ENCODE results near the gene TNK2. TPM values are rescaled to one million over a fixed set of nuclear protein-coding genes. Genes with fewer than 3 reads are reported as not detected.

TNK2 gene
- polyA plus RNA-seq, 2 of the 4 experiments (the other 2 are of a cell fraction), result 2.2 to 12.5 TPM

- no peak for ATAC-seq
- peaks cover 11% of the 10 kb centered on the region; the same call in 2 of the 3 replicates for H3K4me1 ChIP-seq
- TF ChIP-seq ESRRA (IDR thresholded peaks at IDR 0.05; ENCODE audit: borderline replicate concordance, low read length), result no peak
- no peak for TF ChIP-seq NFE2L2 (conservative IDR thresholded peaks at IDR 0.05; ENCODE audit: low read length)
- no peak for TF ChIP-seq CTCF (IDR thresholded peaks at IDR 0.05)
- TF ChIP-seq ZNF302 (CRISPR knock-in tag; IDR thresholded peaks at IDR 0.05), result no peak
- no peak for TF ChIP-seq HMGXB4 (CRISPR knock-in tag; IDR thresholded peaks at IDR 0.05; ENCODE audit: borderline replicate concordance)
- no peak for TF ChIP-seq MYC (IDR thresholded peaks at IDR 0.05; ENCODE audit: borderline replicate concordance, low read length)
- no peak for TF ChIP-seq POLR2AphosphoS2 (conservative IDR thresholded peaks at IDR 0.05; ENCODE audit: low read length)
- TF ChIP-seq JUN (IDR thresholded peaks at IDR 0.05), result no peak
- no peak for TF ChIP-seq MAZ (IDR thresholded peaks at IDR 0.05; ENCODE audit: borderline replicate concordance, low read depth, low read length)
- TF ChIP-seq EHF (CRISPR knock-in tag; IDR thresholded peaks at IDR 0.05), result no peak
- TF ChIP-seq PHF8 (IDR thresholded peaks at IDR 0.05; ENCODE audit: borderline replicate concordance, low read depth), result no peak
- no peak for TF ChIP-seq KDM1A (IDR thresholded peaks at IDR 0.05; ENCODE audit: low read depth)
- no peak overlapping the region for H3K4me3 ChIP-seq
- ChIA-PET CTCF (interaction anchor here (0.6 to 11.5 kb wide), 3 partner anchors 22 to 76 kb away, joined by 3 to 207 read pairs (median 3); no protein-coding TSS in a partner anchor), POLR2A (no interaction called here)
- WGBS (ENCODE audit: missing lambda C conversion rate), result 77% methylated on average over 14 of the region's 14 CpGs
- H3K27ac ChIP-seq, result no peak overlapping the region
- no peak for FAIRE-seq
- no peaks in the 10 kb centered on the region for H3K9me3 ChIP-seq
- no peak overlapping the region for H3K4me2 ChIP-seq
- DNase-seq (ENCODE audit: low read depth in 1 of 2, low spot score in 1 of 2), result no peak
Measured at GRCh38 chr3:195918176-195918575, 9.8 kb upstream of the TNK2 start.

GRCh38 chr3:195916991-195917390, 8.6 kb upstream of the TNK2 start:
- FAIRE-seq, result no peak
- WGBS (ENCODE audit: missing lambda C conversion rate), result 63% methylated on average over 9 of the region's 9 CpGs
- CTCF ChIA-PET, result interaction anchor here (1.0 to 11.5 kb wide), 3 partner anchors 21 to 58 kb away, joined by 3 to 207 read pairs (median 17); no protein-coding TSS in a partner anchor

GRCh38 chr3:195916291-195916690, 7.9 kb upstream of the TNK2 start:
- Histone ChIP-seq H3K4me3 (no peak overlapping the region), H3K9me3 (no peaks in the 10 kb centered on the region), H3K4me1 (peaks cover 19% of the 10 kb centered on the region; the same call in 2 of the 3 replicates), H3K27ac (no peak overlapping the region), H3K4me2 (no peak overlapping the region)
- no peak for ATAC-seq
- ChIA-PET CTCF (interaction anchor here (1.3 to 11.5 kb wide), 8 partner anchors 8 to 72 kb away, joined by 3 to 207 read pairs (median 17); no protein-coding TSS in a partner anchor), POLR2A (no interaction called here)
- DNase-seq (ENCODE audit: low read depth in 1 of 2, low spot score in 1 of 2), result no peak
- 42% methylated on average over 6 of the region's 6 CpGs for whole genome bisulfite sequencing (ENCODE audit: missing lambda C conversion rate)
- no peak for FAIRE-seq
- TF ChIP-seq CTCF (IDR thresholded peaks at IDR 0.05) (no peak), CBX2 (IDR thresholded peaks at IDR 0.05; ENCODE audit: borderline replicate concordance, low read depth) (no peak), RAD21 (conservative IDR thresholded peaks at IDR 0.05 in 1 of 2, IDR thresholded peaks at IDR 0.05 in 1 of 2) (no peak), PBX3 (IDR thresholded peaks at IDR 0.05) (no peak), MYC (IDR thresholded peaks at IDR 0.05; ENCODE audit: borderline replicate concordance, low read length) (no peak), MAFK (IDR thresholded peaks at IDR 0.05; ENCODE audit: partially characterized antibody) (no peak), ESRRA (IDR thresholded peaks at IDR 0.05; ENCODE audit: borderline replicate concordance, low read length) (no peak), CBX8 (IDR thresholded peaks at IDR 0.05) (no peak), NPAS2 (CRISPR knock-in tag; IDR thresholded peaks at IDR 0.05; ENCODE audit: borderline replicate concordance) (no peak), NFE2L2 (conservative IDR thresholded peaks at IDR 0.05; ENCODE audit: low read length) (no peak), JUN (IDR thresholded peaks at IDR 0.05) (no peak), NR3C1 (IDR thresholded peaks at IDR 0.05) (no peak), FOXS1 (CRISPR knock-in tag; IDR thresholded peaks at IDR 0.05) (no peak)

More at GRCh38 chr3:195916991-195917390, 8.6 kb upstream of the TNK2 start:
- Histone ChIP-seq H3K27ac (no peak overlapping the region), H3K4me3 (no peak overlapping the region), H3K4me2 (no peak overlapping the region), H3K9me3 (no peaks in the 10 kb centered on the region), H3K4me1 (peaks cover 12% of the 10 kb centered on the region; the same call in 2 of the 3 replicates)
- POLR2A ChIA-PET, result no interaction called here
- DNase-seq (ENCODE audit: low read depth in 1 of 2, low spot score in 1 of 2), result no peak
- TF ChIP-seq NR3C1 (IDR thresholded peaks at IDR 0.05), result no peak
- TF ChIP-seq HMGXB4 (CRISPR knock-in tag; IDR thresholded peaks at IDR 0.05; ENCODE audit: borderline replicate concordance), result no peak
- no peak for TF ChIP-seq CBX2 (IDR thresholded peaks at IDR 0.05; ENCODE audit: borderline replicate concordance, low read depth)
- no peak for ATAC-seq
